NCI-H146 (cell line): ENCODE measurements around the gene DSCAM.

ENCODE experiments used
- DNase-seq: peaks from one replicate; lab custom pipeline; 2025; lab: John Stamatoyannopoulos, UW

The DSCAM gene

DNA sequence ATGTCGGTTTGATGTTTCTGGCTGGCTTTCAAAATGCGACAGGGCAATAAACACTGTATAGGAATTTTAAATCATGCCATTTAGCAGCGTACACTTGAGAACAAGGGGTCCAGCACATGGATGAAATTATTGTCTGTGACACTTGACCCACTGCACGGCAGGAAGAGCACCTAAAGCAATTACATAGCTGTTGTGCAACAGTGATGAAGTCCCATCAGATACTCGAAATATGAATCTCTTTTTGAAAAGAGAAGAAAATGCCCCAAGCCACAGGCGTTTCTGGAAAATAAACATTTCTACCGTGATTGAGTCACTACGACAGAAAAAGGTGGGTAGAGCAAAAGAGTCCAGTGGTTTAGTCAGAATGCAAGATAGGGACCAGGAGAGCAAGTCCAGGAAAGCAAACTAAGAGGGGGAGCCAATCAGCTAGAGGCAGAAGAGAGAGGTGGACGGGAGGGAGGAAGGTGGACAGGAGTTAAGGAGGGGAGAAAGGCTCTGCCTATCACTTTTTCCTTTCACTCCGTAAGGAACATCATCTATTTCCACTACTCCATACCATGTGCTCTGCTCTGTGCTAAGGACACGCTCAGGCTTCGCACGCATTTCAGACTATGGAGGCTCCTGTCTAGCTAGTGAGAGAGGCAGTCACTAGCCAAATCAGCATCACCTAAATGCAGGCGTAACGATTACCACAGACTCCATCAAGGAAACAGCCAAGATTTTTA, 6.4 kb downstream of the DSCAM start:
- DNase-seq, result no peak

DNA sequence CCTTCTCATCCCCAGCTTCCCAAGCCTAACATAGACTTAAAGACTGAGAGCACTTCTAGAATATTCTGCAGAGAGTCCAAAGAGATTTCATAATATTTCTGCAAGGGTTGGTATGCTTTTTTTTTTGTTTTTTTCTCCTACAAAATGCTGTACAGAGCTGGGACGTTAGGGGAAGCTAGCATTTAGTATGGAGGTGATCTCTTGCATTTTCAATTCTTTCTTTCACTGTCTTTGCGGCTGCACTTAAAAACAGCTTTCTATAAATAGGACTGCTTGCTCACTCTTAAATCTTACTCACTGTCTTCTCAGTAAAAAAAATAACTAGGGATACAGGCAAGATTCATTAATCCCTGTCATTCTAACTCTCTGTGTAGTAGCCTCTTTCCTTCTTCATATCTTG, 7.4 kb downstream of the DSCAM start:
- DNase-seq, result no peak

DNA sequence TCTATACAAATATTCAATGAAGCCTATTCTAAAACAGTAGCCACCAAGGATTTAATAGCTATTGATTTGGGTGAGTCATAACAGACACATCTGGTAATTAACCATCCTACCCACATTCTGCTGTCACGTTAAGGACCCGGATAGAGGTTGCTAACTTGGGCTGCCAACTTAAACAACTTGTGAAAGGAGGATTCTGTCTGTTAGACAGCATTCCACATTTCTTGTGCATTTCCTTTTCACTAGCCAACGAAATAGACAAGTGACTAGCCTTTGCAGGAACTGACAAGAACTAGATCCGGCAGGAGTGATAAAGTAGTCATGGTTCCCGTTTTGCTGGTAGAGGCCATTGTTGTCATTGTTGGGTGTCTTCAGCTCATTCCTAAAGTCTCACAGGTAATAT, 9.5 kb downstream of the DSCAM start:
- peak; percentile 2 for DNase-seq

DNA sequence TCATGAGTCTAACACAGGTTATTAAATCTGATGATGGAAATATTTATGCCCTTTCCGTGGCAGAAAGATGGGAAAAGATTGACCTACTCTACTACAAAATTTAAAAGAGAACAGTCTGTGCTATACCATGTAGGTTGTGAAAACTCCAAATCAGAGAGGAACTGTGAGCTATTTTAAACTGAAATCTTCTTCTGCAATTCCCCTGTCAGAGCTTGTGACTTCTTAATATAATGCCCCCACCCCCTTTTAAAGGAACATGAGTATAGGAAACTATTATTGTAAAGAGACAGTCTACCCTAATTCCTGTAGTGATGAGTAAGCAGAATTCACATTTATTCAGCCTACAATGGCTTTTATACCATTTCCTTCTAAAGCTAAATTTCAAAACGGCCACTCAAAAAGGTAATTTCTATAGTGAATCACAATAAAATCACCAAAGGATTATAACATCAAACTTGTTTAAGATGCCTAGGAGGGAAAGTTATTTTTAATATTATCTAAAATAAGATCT, 11.7 kb downstream of the DSCAM start:
- no peak for DNase-seq

DNA sequence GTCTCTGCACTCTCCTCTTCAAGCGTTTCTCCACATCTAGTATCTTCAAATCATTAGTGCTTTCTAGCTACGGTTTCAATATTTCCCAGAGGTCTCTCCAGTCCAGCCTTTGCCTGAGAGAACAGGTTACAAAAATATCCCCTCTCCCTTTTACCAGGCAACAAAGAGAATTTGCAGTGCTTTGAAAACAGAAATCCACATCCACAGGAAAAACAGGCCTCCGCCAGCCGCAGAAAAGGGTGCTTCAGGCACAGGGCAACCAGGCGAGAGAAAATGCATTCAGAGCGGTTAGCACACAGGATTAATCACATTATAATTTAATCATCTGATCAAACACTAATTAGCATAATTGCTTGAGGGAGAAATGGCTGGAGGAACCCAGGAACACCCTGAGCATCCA, 13.8 kb downstream of the DSCAM start:
- DNase-seq, result peak; percentile 2

DNA sequence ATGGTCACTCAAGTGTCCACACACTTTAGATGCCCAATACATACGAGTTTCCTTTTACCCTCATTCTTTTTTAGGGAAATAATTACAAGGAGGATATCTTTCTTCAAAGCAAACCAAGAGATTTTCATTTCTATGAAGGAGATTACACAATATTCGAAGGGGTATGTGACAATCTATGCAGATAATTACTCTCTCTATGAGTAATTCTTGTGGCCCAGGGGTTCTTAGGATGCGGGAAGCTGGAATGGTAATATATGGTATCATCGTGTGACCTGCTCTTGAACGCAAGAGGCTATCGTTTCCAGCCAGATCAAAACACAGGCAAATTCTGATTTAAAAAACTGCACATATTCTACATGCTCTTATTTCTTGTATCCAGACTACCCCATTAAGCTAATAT, 14.6 kb downstream of the DSCAM start:
- DNase-seq, result no peak

DNA sequence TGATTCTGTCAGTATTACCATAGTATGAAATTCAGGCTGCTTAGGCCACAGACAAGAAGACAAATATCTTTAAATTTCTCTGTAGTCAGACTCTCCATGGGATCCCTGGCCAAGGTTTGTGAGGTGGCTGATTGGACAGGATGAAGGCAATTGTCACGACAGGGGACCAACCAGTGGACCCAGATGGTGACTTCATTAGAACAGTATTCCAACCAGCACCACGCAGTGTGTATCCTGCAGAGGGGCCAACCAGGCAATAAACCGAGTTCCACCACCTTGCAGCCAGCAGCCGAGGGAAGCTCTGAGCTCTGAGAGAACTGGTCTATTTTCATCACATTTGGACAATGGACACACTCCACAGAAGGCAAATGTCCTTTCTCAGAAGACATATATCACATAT, 16.1 kb downstream of the DSCAM start:
- DNase-seq, result no peak

DNA sequence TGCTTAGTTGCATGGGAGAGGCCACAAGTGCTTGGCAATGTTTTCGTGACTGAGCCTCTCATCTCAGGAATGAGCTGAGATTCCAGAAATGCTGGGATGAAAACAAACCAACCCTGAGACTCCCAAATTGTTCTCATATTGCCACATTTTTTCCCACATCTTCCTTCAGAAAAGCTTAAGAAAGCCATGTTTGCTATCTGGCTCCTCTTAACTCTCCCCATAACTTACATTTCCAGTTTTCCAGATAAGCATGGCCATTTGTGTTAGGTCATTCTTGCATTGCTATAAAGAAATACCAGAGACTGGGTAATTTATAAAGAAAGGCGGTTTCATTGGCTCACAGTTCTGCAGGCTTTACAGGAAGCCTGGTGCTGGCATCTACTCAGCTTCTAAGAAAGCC, 17.2 kb downstream of the DSCAM start:
- DNase-seq, result no peak

DNA sequence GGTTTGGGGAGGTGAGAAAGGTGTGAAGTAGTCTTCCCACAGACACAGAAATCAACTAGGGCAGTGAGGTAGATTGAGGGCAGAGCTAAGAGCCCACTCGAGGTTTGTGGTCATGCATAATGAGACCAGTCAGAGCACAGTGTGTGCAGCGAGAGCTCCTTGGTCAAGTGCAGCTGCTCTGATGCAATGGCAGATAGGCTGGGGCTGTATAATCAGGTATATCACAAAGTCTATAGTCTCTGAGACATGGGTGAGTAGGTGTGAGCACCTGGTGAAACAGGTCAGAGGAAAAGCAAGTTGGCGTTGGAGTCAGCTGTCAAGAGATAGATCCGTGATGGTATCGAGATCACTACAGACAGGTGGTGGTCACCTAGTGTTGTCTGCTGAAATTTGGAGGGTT, 17.6 kb downstream of the DSCAM start:
- DNase-seq, result no peak

DNA sequence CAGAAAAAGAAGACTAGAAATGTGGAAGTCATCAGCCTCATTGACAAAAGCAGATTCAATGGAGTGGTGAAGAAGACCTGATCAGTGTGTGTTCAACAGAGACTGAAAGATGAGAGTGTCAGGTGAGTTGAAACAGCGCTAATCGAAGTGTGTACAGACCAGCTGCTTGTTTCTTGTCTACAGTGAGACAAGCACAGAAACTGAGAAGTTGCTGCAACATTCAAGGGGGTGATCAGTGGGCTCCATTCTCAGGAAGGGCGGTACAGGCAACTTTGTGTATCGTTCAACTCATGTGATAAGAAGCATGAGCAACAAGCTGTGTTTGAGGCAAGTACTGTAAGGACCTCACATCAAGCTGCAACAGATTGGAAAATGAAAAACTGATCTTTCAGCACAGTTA, 19.4 kb downstream of the DSCAM start:
- DNase-seq, result no peak

DNA sequence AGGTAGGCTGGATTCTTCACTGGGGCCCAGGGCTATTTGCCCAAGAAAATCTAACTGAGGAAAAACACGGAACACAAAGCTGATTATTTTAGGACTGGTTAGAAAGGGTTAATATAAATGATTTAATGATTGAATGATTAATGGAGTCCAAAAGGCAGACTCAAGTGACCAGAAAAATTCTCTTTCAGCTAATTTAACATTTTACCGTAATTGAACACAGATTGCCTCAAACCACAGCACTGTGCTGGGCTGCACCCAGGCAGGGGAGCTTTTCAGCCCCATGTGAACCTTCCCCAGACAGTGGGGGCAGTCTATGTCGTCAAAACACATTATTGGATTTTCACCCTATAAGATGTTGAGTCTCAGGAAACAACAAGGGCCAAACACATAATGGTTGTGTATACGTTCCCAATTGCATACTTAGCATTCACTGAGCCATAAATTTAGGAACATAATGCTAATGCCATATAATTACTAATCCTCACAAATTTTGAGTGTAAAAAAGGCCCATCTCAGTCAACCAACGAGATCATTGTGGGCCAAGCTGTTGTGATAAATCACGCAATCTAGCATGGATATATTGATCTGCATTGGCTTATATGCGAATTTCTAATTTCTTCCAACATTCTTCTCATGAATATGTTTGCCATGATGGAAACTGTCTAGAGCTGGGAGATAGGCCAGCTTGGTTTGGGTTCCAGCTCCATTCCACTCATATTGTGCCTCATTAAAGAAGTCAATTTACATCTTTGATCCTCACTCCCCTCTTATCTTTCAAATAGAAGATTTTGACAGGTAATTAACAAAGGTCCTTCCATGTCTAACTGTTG, 27.7 kb downstream of the DSCAM start:
- no peak for DNase-seq

DNA sequence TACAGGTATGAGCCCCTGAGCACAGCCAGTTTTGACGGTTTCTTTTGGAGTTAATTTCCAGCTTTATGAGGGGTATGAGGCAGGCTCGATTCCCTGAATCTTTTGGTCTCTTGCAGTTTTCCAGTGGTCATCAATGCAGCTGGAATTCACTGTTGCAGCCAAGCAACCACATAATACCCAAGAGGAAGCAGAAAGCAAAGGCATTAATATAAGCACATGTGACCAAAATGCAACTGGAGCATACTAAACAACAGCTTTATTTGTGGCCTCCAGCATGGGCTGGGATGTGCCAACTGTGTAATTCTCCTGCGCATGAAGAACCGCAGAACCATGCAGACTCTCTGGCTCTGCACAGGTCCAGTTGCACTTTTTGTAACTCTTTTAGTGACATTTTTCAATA, 33.0 kb downstream of the DSCAM start:
- DNase-seq, result no peak

DNA sequence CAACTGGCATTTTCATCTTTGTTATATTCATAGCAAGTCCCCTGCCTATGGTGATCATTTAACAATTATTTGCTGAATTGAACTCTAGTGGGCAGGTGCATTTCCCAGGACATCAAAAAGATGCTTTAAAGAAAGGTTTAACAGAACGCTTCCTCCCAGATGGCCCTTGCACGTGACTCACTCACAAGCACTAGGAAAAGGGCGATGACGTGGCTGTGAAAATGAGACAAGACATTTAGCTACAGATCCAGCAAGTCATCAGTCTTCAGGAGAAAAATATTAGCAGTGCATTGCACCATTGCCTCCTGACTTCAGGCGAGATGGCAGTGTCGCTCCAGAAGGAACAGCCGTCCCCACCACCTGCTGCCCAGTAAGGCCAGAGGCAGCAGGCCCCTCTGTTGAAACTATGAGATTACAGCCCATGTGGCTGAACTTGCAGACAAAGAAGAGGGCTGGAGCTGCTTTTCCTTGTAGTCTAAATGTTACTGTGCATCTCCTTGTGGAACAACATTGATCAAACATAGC, 37.2 kb downstream of the DSCAM start:
- no peak for DNase-seq

DNA sequence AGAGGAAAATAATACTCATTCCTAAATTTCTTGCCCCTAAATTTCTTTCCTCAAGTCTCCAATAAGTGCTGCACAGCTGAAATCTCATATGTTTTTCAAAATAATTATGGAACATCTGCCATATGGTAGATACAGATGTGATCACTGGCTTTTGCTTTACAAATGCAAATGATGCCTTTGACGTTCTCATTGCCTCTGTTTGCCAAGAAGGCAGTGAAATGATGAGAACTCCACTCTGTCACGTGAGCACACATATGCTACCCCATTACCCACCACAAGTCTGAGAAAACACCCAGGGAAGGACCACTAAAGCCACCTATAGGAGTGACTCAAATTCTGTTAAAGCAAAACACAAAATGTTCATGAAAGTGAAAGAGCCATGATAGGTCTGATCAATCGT, 43.9 kb downstream of the DSCAM start:
- no peak for DNase-seq

DNA sequence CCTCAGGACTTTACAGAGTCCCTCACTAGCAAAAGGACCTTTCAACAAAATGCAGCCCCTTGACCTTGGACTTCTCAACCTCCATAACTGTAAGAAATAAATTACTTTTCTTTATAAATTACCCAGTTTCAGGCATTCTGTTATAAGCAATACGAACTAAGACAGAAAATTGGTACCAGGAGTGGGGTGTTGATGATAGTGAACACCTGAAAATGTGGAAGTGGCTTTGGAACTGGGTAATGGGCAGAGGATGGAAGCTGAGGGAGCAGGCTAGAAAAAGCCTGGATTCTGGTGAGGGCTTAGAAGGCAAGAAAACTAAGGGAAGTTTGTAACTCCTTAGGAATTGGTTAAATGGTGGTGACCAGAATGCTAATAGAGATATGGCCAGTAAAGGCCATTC, 46.8 kb downstream of the DSCAM start:
- no peak for DNase-seq

DNA sequence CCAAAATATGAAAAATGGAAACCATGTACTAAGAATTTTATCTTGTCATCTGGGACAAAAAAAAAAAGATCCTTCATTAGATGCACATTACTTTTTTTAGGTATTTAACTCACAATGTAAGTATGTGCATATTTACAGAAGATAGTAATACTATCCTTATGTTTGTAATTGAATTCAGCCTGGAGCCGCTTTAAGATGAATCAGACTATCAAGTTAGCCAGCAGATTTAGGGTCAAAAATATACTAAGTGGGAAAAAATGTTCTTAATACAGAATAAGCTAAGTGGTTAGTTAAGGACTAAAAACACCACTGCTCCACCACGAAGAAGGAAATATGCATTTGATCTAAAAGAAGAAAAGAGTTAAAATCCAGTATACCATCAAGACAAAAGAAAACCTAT, 49.1 kb downstream of the DSCAM start:
- no peak for DNase-seq

DNA sequence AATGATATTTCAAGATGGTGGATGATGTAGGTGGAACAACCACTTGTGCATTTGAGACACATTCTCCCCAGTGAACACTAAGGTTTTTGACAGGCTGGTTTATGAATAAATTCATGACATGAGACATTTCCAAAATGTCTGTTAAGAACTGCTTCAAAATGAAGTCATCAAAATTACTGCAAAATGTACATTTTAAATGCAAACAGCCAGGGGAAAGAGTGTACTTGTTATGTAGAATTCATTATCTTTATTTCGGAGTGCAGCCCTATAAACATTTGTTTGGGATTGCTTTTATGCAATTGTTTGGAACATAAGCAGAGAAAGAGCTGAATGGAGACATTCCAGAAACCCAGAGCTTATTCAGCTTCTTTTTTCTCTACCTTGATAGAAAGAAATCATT, 49.5 kb downstream of the DSCAM start:
- no peak for DNase-seq

DNA sequence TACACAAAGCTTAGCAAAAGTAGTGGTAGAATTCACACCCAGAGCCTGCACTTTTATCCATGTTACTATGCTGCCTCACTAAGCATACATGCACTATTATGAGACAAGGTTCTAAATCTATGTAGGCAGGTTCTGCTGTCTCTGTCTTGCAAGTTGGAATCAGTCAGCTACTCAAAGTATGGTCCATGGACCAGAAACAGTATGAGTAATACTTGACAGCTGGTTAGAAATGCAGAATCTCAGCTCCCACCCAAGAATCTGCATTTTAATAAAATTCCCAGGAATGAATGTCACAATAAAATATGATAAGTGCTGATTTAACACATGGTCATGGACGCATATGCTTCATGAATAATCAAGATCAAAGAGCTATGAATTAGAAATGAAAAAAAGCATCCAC, 50.5 kb downstream of the DSCAM start:
- DNase-seq, result no peak

DNA sequence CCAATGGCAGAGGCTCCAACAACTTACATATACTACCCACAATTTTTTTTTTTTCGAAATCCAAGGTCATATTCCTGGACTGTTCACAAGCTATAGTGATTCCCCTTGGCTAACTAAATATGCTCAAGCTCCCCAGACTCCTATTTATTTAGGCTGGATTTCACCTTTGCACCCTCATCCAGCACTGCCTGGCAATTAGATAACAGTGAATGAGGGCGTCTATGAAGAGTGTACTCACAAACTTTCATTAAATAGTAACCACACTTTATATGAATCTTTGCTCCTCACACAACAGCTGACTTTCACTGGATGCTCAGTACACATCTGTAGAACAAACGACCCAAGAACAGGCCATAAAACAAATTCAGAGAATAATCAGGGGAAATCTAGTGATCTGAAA, 51.6 kb downstream of the DSCAM start:
- no peak for DNase-seq

DNA sequence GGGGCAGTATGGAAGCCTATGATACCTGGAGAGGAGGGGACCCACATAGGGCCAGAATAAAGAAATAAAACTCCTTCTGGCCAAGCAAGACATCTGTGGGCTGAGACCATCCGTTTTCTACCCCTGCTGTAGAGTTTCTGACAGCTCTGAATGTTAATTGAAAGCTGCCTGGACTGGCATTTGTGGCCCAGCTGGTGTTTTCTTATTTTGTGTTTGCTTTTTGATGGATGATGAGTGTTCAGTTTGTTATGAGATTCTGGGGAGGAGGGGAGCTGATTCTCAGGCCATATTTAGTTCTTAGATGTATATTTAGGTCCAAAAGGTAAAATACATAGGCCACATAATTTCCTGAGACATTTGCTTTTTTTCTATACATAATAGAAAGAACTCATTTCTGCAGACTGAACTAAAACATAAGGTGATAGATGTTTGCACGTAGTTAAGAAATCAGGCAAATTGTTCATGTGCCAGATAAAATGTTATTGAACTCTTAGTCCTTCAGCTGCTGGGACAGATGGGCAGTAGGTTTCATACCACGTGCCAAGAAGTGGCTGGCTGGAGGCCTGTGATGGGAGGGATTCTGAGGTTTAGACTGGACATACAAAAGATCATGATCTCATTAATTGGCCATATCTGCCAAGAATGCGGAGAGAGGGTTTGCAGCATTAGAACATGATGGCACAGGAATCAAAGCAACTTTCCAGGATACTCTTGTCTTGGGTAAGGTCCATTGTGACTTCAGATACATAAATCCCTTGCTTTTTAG, 54.1 kb downstream of the DSCAM start:
- DNase-seq, result peak; percentile 7

DNA sequence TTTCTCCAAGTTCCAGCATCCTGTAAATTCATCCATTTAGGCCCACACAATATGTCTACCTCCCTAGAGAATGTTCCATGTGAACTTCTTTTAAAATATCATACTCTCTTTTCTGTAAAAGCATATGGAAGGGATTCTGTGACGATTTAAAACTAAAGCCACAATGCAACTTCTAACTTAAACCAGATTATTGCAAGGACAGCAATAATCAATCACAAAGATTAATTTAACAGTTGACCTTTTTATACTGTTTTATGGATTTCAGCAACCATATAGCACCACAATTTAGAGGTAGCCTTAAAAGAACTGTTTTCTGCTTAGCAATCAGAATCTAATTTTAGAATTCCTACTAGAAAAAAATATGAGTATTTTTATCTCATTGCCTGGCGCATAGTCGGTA, 58.3 kb downstream of the DSCAM start:
- DNase-seq, result no peak

DNA sequence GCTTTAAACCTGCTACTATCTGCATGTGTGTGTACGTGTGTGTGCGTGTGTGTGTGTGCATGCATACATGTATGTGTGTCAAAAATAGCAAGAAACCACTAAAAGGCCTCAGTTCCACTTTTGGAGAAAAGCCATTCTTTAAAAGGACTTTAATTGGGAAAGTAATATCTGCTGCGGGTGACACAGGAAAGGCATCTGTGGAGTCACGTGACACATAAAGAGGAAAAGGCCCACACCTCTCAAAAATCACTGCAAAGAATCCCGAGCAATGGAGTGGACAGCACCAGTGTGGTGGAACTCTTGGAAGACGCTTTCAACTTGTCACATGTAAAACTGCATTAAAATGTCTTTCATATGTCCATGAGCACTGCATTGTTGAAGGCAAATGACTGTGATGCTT, 63.6 kb downstream of the DSCAM start:
- DNase-seq, result no peak
